Measurements from ENCODE around the gene PTRHD1. TPM values are rescaled to one million over a fixed set of nuclear protein-coding genes. Genes with fewer than 3 reads are reported as not detected.

Gene PTRHD1
- total RNA-seq, 4 donors from 2014 or later, result 22.9 to 53.3 (median 31.6) TPM

DNA sequence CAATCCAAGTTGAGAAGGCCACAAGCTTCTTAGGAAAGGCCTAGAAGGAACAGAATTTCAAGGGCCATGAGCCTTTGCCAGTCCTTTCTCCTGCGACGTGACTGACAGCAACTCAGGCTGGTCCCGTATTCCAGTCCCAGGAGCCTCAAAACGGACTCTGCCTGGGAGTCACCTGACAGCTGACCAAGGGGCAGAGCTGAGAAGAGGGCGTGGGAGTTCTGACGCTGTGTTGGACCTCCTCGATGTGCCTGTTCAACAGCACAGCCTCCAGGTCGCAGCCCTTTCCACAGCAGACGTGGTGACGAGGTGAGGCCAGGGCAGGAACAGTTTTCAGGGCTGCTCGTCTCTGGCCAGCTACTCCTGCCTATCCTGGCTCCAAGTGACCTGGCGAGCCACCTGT lies 37.6 kb upstream of the PTRHD1 start:
- Histone ChIP-seq H3K27ac (no peak overlapping the region), H3K9me3 (no peaks in the 10 kb centered on the region), H3K4me3 (no peak overlapping the region), H3K4me1 (peaks cover 8% of the 10 kb centered on the region), H3K36me3 (peaks cover 34% of the 10 kb centered on the region), H3K27me3 (no peaks in the 10 kb centered on the region)
- peak in 1 of 2 donors; percentile 61 for DNase-seq (ENCODE audit: low spot score in 2 of 2)
- TF ChIP-seq POLR2AphosphoS5 (IDR thresholded peaks at IDR 0.05) (no peak), POLR2A (IDR thresholded peaks at IDR 0.05) (no peak), EP300 (IDR thresholded peaks at IDR 0.05) (no peak)
- TF ChIP-seq, protein P1, sequence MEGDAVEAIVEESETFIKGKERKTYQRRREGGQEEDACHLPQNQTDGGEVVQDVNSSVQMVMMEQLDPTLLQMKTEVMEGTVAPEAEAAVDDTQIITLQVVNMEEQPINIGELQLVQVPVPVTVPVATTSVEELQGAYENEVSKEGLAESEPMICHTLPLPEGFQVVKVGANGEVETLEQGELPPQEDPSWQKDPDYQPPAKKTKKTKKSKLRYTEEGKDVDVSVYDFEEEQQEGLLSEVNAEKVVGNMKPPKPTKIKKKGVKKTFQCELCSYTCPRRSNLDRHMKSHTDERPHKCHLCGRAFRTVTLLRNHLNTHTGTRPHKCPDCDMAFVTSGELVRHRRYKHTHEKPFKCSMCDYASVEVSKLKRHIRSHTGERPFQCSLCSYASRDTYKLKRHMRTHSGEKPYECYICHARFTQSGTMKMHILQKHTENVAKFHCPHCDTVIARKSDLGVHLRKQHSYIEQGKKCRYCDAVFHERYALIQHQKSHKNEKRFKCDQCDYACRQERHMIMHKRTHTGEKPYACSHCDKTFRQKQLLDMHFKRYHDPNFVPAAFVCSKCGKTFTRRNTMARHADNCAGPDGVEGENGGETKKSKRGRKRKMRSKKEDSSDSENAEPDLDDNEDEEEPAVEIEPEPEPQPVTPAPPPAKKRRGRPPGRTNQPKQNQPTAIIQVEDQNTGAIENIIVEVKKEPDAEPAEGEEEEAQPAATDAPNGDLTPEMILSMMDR (IDR thresholded peaks at IDR 0.05), result no peak
- 92% methylated on average over 5 of the region's 12 CpGs for WGBS

DNA sequence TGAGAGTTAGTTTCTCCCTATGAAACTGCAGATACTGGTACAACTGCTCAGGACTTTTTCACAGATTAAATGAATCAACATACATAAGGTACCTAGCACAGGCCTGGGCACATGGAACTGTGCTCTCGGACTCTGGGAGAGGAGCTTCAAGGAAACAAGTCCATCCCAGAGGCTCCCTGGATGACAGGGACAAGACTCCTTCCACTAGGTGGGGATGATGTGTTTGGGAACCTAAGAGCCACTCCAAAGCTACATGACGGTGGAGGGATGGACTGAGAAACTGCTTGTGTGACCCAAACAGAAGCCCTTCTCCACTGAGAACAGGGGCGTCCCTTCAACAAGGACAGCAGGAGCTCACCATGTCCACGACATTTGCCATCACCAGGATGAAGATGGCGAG lies 37.2 kb upstream of the PTRHD1 start:
- Histone ChIP-seq H3K27ac (no peak overlapping the region), H3K36me3 (peaks cover 30% of the 10 kb centered on the region), H3K9me3 (no peaks in the 10 kb centered on the region), H3K4me1 (peaks cover 8% of the 10 kb centered on the region), H3K4me3 (no peak overlapping the region), H3K27me3 (no peaks in the 10 kb centered on the region)
- DNase-seq (ENCODE audit: low spot score in 2 of 2), result no peak
- TF ChIP-seq POLR2A (IDR thresholded peaks at IDR 0.05) (no peak), POLR2AphosphoS5 (IDR thresholded peaks at IDR 0.05) (no peak), EP300 (IDR thresholded peaks at IDR 0.05) (no peak)
- TF ChIP-seq, protein P1 (IDR thresholded peaks at IDR 0.05), result no peak
- WGBS, result 90% methylated on average over 4 of the region's 5 CpGs

DNA sequence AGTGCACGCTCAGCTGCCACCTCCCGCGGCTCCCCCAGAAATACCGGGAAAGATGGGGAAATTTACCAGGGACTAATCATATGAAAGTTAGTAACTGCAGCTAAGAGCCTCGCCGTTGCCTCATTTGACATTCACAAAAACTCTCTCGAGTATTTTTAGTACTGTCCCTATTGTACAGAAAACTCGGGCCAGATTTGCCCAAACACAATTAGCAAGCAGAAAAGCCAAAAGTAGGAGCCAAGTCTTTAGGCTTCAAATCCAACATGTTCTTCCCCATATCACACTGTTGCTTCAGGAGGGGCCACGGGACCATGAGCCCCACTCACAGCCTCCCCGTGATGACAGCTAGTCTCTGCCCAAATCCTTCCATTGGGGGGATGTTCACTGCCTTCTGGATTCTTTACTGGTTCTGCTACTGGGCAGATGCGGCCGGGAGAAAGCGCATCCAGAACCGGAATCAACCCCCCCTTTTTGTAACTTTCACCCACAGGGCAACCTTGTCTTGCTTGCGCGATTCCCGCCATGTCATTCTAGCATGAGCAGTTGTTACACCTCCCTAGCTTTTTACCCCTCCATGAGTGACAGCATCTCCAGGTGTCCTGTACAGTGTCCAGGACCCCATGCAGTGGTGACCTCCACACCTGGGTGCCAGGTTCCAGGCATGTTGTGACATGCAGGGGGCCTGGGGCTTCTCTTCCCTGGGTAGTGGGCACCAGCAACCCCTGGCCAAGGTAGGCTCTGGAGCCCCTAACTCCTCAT lies 35.2 kb upstream of the PTRHD1 start:
- peak in 1 of 2 donors; percentile 69 for DNase-seq (ENCODE audit: low spot score in 2 of 2)
- H3K27me3 ChIP-seq, result no peaks in the 10 kb centered on the region
- 81% methylated on average over 17 of the region's 17 CpGs for WGBS
- no peak overlapping the region for H3K27ac ChIP-seq
- TF ChIP-seq POLR2AphosphoS5 (IDR thresholded peaks at IDR 0.05) (no peak), EP300 (IDR thresholded peaks at IDR 0.05) (no peak), POLR2A (IDR thresholded peaks at IDR 0.05) (no peak)
- TF ChIP-seq, protein P1 (IDR thresholded peaks at IDR 0.05), result no peak
- peaks cover 12% of the 10 kb centered on the region for H3K36me3 ChIP-seq
- no peaks in the 10 kb centered on the region for H3K9me3 ChIP-seq
- H3K4me3 ChIP-seq, result no peak overlapping the region
- peaks cover 8% of the 10 kb centered on the region for H3K4me1 ChIP-seq

DNA sequence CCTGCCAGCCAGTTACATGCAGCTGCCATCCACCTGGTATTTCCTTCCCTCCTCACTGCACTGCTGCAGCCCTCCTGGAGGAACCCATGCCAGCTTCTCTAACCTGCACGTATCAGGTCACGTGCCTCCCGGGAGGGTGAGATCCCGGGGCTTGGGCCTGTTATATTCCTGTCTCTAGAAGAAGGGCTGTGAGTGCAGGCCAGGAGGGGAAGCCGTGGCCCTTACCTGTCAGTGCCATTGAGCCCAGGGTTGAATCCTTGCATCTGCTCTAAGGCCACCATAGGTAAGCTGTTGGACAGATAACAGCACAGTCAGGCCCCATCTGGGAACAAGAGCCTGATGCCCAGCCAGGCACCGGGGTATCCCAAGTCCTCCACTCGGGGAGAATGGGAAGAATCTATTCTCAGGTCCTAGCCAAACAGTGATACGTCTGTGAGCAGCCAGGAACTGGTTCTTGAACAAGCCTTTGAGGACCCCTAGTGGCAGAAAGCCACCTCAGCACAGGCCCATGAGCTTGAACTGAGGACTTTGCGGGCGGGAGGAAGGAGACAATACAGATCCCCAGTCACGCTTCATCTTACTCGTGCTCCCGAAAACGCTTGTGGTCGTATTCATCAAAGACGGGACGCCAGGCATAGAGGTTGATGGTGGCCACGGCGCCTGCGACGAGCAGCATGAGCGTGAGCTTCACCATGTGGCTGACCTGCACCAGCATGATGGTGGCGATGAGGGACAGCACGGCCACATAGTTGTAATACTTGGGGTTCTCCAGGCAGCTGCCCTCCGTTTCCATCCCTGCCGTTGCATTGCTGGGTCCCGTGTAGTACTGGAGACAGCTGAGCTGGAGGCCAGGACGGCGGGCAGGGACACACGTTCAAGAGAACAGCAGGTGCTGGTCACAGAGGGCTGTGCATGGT lies 34.4 kb upstream of the PTRHD1 start:
- H3K27me3 ChIP-seq, result no peaks in the 10 kb centered on the region
- H3K4me3 ChIP-seq, result no peak overlapping the region
- H3K27ac ChIP-seq, result no peak overlapping the region
- peaks cover 13% of the 10 kb centered on the region for H3K36me3 ChIP-seq
- peak; percentile 85 to 88 for DNase-seq (ENCODE audit: low spot score in 2 of 2)
- H3K4me1 ChIP-seq, result peaks cover 8% of the 10 kb centered on the region
- WGBS, result 52% methylated on average over 30 of the region's 30 CpGs
- TF ChIP-seq, protein P1 (IDR thresholded peaks at IDR 0.05), result peak; percentile 71 to 80
- no peak for TF ChIP-seq POLR2A (IDR thresholded peaks at IDR 0.05)
- no peaks in the 10 kb centered on the region for H3K9me3 ChIP-seq

DNA sequence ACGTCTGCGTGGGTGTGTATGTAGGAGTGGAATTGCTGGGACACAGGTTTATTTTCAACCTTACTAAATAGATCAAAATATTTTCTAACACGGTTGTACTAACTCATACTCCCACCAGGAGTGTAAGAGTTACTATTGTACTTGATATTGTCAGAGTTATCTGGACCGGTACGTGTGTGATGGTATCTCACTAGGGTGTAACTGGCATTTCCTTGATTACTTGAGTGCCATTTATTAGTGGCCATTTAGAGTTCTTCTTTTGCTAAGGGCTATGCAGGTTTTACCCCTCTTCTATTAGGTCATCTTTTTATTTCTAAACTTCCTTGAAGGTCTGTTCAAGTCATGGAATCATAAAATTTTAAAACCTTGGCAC lies 33.6 kb upstream of the PTRHD1 start:
- WGBS, result 72% methylated on average over 5 of the region's 5 CpGs
- Histone ChIP-seq H3K27ac (no peak overlapping the region), H3K4me1 (peaks cover 8% of the 10 kb centered on the region), H3K36me3 (peaks cover 21% of the 10 kb centered on the region), H3K4me3 (no peak overlapping the region), H3K27me3 (no peaks in the 10 kb centered on the region), H3K9me3 (no peaks in the 10 kb centered on the region)
- DNase-seq (ENCODE audit: low spot score in 2 of 2), result no peak
- TF ChIP-seq EP300 (IDR thresholded peaks at IDR 0.05) (no peak), POLR2A (IDR thresholded peaks at IDR 0.05) (no peak), POLR2AphosphoS5 (IDR thresholded peaks at IDR 0.05) (no peak)
- TF ChIP-seq, protein P1 (IDR thresholded peaks at IDR 0.05), result no peak
